Activated T-cell treated with anti-CD3 and anti-CD28 coated beads, Interleukin-2, amount 50 U/mL, for 72 hours (primary cell): ENCODE results near the gene METTL21C. TPM values are rescaled to one million over a fixed set of nuclear protein-coding genes. Genes with fewer than 3 reads are reported as not detected.

Source experiments
- ATAC-seq, 2 donors: fragments of 150-1000 bp; cut with Tn5 transposase; replicated peaks in 1 of 2; 2 replicates each; pipeline ENCODE4 v1.10.0; 2021; ENCODE audit warnings: moderate library complexity in 2 of 2, mild to moderate bottlenecking in 1 of 2
- DNase-seq, 2 donors: peaks; one replicate each; pipeline ENCODE4 v3.0.0; 2021 to 2022; ENCODE audit warnings: mixed read lengths in 1 of 2
- H3K27ac Mint-ChIP-seq: one replicate; pipeline ENCODE4 v1.8.0; 2022; ENCODE audit warnings: mild to moderate bottlenecking, moderate library complexity, mixed read lengths
- H3K27me3 Mint-ChIP-seq: one replicate; pipeline ENCODE4 v1.8.0; 2022; ENCODE audit warnings: low read depth, mixed read lengths
- H3K36me3 Mint-ChIP-seq, 2 donors: one replicate each; pipeline ENCODE4 v1.8.0; 2022; ENCODE audit warnings: mixed read lengths in 2 of 2, mild to moderate bottlenecking in 1 of 2; ENCODE audit not compliant: insufficient read depth in 2 of 2
- H3K4me1 Mint-ChIP-seq: one replicate; pipeline ENCODE4 v1.8.0; 2022; ENCODE audit warnings: low read depth, mixed read lengths
- H3K4me3 Mint-ChIP-seq, 2 donors: one replicate each; pipeline ENCODE4 v1.8.0; 2022; ENCODE audit warnings: mild to moderate bottlenecking in 2 of 2, mixed read lengths in 2 of 2, moderate library complexity in 2 of 2
- H3K9me3 Mint-ChIP-seq, 2 donors: one replicate each; pipeline ENCODE4 v1.8.0; 2022; ENCODE audit warnings: mixed read lengths in 2 of 2
- total RNA-seq, 2 donors: library from RNA; stranded (reverse); gene quantifications; one replicate each; pipeline ENCODE4 v1.2.3, GENCODE V29; 2022

The METTL21C gene
- total RNA-seq, 2 donors from 2014 or later = not detected

- H3K27me3 Mint-ChIP-seq = peaks cover 34% of the 10 kb centered on the region
- ATAC-seq (no peak), DNase-seq (no peak)
- H3K4me3 Mint-ChIP-seq = no peak overlapping the region
- H3K9me3 Mint-ChIP-seq = no peaks in the 10 kb centered on the region
- no peak overlapping the region for H3K27ac Mint-ChIP-seq
- H3K36me3 Mint-ChIP-seq = peaks cover 0 to 1% of the 10 kb centered on the region in 2 donors
- no peaks in the 10 kb centered on the region for H3K4me1 Mint-ChIP-seq
Measured at GRCh38 chr13:102692491-102692826, 2.4 kb downstream of the METTL21C start.

GRCh38 chr13:102690883-102691282, 4.0 kb downstream of the METTL21C start:
- Mint-ChIP-seq H3K9me3 (no peaks in the 10 kb centered on the region), H3K27ac (no peak overlapping the region), H3K4me1 (peaks cover 4% of the 10 kb centered on the region), H3K4me3 (no peak overlapping the region), H3K36me3 (peaks cover 0 to 1% of the 10 kb centered on the region in 2 donors), H3K27me3 (peaks cover 34% of the 10 kb centered on the region)
- no peak for DNase-seq
- no peak for ATAC-seq

- Mint-ChIP-seq H3K36me3 (peaks cover 0 to 1% of the 10 kb centered on the region in 2 donors), H3K4me1 (peaks cover 5% of the 10 kb centered on the region), H3K27me3 (peaks cover 19% of the 10 kb centered on the region), H3K27ac (no peak overlapping the region), H3K4me3 (no peak overlapping the region), H3K9me3 (no peaks in the 10 kb centered on the region)
- DNase-seq = no peak
- peak in 1 of 2 donors; percentile 45 for ATAC-seq
Measured at GRCh38 chr13:102688306-102688973, 6.4 kb downstream of the METTL21C start.

GRCh38 chr13:102687520-102687919, 7.3 kb downstream of the METTL21C start:
- no peak for ATAC-seq
- peaks cover 10% of the 10 kb centered on the region for H3K27me3 Mint-ChIP-seq
- no peak for DNase-seq
- peaks cover 0 to 1% of the 10 kb centered on the region in 2 donors for H3K36me3 Mint-ChIP-seq
- H3K4me3 Mint-ChIP-seq = no peak overlapping the region
- H3K9me3 Mint-ChIP-seq = no peaks in the 10 kb centered on the region
- no peak overlapping the region for H3K27ac Mint-ChIP-seq
- H3K4me1 Mint-ChIP-seq = peaks cover 12% of the 10 kb centered on the region

GRCh38 chr13:102686024-102686423, 8.8 kb downstream of the METTL21C start:
- H3K4me1 Mint-ChIP-seq = peaks cover 19% of the 10 kb centered on the region
- H3K9me3 Mint-ChIP-seq = no peaks in the 10 kb centered on the region
- H3K4me3 Mint-ChIP-seq = no peak overlapping the region
- no peaks in the 10 kb centered on the region for H3K27me3 Mint-ChIP-seq
- ATAC-seq (peak; percentile 46 to 65), DNase-seq (no peak)
- H3K36me3 Mint-ChIP-seq = no peaks in the 10 kb centered on the region
- no peak overlapping the region for H3K27ac Mint-ChIP-seq

GRCh38 chr13:102683637-102684036, 11.2 kb downstream of the METTL21C start:
- no peaks in the 10 kb centered on the region for H3K9me3 Mint-ChIP-seq
- DNase-seq (no peak), ATAC-seq (no peak)
- H3K27ac Mint-ChIP-seq = no peak overlapping the region
- H3K27me3 Mint-ChIP-seq = no peaks in the 10 kb centered on the region
- peaks cover 5 to 6% of the 10 kb centered on the region in 2 donors for H3K36me3 Mint-ChIP-seq
- peaks cover 36% of the 10 kb centered on the region for H3K4me1 Mint-ChIP-seq
- H3K4me3 Mint-ChIP-seq = no peak overlapping the region

- Mint-ChIP-seq H3K9me3 (no peaks in the 10 kb centered on the region), H3K27me3 (no peaks in the 10 kb centered on the region), H3K4me1 (peaks cover 36% of the 10 kb centered on the region), H3K36me3 (peaks cover 7 to 10% of the 10 kb centered on the region in 2 donors), H3K27ac (peak overlapping the region; percentile 58), H3K4me3 (no peak overlapping the region)
- ATAC-seq = peak in 1 of 2 donors; percentile 53
- no peak for DNase-seq
Measured at GRCh38 chr13:102682727-102683126, 12.1 kb downstream of the METTL21C start.

GRCh38 chr13:102682211-102682610, 12.6 kb downstream of the METTL21C start:
- ATAC-seq (no peak), DNase-seq (no peak)
- Mint-ChIP-seq H3K9me3 (no peaks in the 10 kb centered on the region), H3K36me3 (peaks cover 11 to 15% of the 10 kb centered on the region in 2 donors), H3K27ac (peak overlapping the region; percentile 58), H3K4me3 (no peak overlapping the region), H3K27me3 (no peaks in the 10 kb centered on the region), H3K4me1 (peaks cover 36% of the 10 kb centered on the region)

GRCh38 chr13:102680842-102681740, 13.8 kb downstream of the METTL21C start:
- peak overlapping the region; percentile 36 for H3K27ac Mint-ChIP-seq
- DNase-seq (no peak), ATAC-seq (peak in 1 of 2 donors; percentile 69)
- H3K4me3 Mint-ChIP-seq = peak overlapping the region in 1 of 2 donors; percentile 10
- H3K4me1 Mint-ChIP-seq = peaks cover 34% of the 10 kb centered on the region
- peaks cover 11 to 19% of the 10 kb centered on the region in 2 donors for H3K36me3 Mint-ChIP-seq
- H3K27me3 Mint-ChIP-seq = no peaks in the 10 kb centered on the region
- H3K9me3 Mint-ChIP-seq = no peaks in the 10 kb centered on the region

- Mint-ChIP-seq H3K27me3 (no peaks in the 10 kb centered on the region), H3K36me3 (peaks cover 11 to 19% of the 10 kb centered on the region in 2 donors), H3K4me1 (peaks cover 31% of the 10 kb centered on the region), H3K27ac (peak overlapping the region; percentile 48), H3K4me3 (no peak overlapping the region), H3K9me3 (no peaks in the 10 kb centered on the region)
- DNase-seq (no peak), ATAC-seq (no peak)
Measured at GRCh38 chr13:102680133-102680717, 14.6 kb downstream of the METTL21C start.

GRCh38 chr13:102679449-102680132, 15.3 kb downstream of the METTL21C start:
- Mint-ChIP-seq H3K27me3 (no peaks in the 10 kb centered on the region), H3K4me3 (no peak overlapping the region), H3K27ac (peak overlapping the region; percentile 48), H3K9me3 (no peaks in the 10 kb centered on the region), H3K4me1 (peaks cover 31% of the 10 kb centered on the region), H3K36me3 (peaks cover 11 to 21% of the 10 kb centered on the region in 2 donors)
- ATAC-seq (peak in 1 of 2 donors; percentile 23), DNase-seq (no peak)

GRCh38 chr13:102678339-102679107, 16.3 kb downstream of the METTL21C start:
- Mint-ChIP-seq H3K27ac (no peak overlapping the region), H3K9me3 (no peaks in the 10 kb centered on the region), H3K36me3 (peaks cover 12 to 21% of the 10 kb centered on the region in 2 donors), H3K4me1 (peaks cover 31% of the 10 kb centered on the region), H3K4me3 (no peak overlapping the region), H3K27me3 (no peaks in the 10 kb centered on the region)
- DNase-seq = no peak
- ATAC-seq = no peak
